HepG2 (cell line): ENCODE measurements around the gene ANO3. TPM values are rescaled to one million over a fixed set of nuclear protein-coding genes. Genes with fewer than 3 reads are reported as not detected.

ENCODE experiments used
- ATAC-seq: fragments of 200-7000 bp; cut with Tn5 transposase; 3 replicates; pipeline ENCODE4 v1.9.1; 2020; ENCODE audit warnings: mild to moderate bottlenecking, moderate library complexity
- BruUV-seq: library from RNA; stranded (reverse); fragments of 400-500 nt; replicated peaks from 2 replicates; lab custom pipeline; 2021; lab: Mats Ljungman, UMichigan
- CTCF ChIA-PET: fragments of 300-600 bp; formaldehyde crosslinking; extraction: SDS; loops from one replicate; lab custom pipeline; 2021; ENCODE audit warnings: low total read pairs, inconsistent platforms, low intra/inter-chr PET ratio; lab: Yijun Ruan, JAX
- POLR2A ChIA-PET: fragments of 350-600 bp; sonication (Branson Sonifier 250); formaldehyde crosslinking; loops from one replicate; lab custom pipeline; 2020; ENCODE audit warnings: antibody characterized with exemption, inconsistent platforms; lab: Yijun Ruan, JAX
- DNase-seq: peaks from one replicate; pipeline ENCODE4 v3.0.0-alpha.2; 2015; ENCODE audit warnings: low spot score
- FAIRE-seq: peaks from 3 replicates; lab custom pipeline; 2011; peaks lifted over from hg19 to GRCh38; lab: Jason Lieb, UNC
- H2AFZ ChIP-seq: one replicate; pipeline ENCODE4 v1.6.1; 2011; ENCODE audit warnings: low read length, inconsistent platforms
- H3K27ac ChIP-seq: fragments of 300-600 bp; 3 replicates; pipeline ENCODE4 v1.8.0; 2011; ENCODE audit warnings: mixed run types, mild to moderate bottlenecking, mixed read lengths, low read length, inconsistent platforms; ENCODE audit not compliant: insufficient read depth; ENCODE audit errors: extremely low read length
- H3K27me3 ChIP-seq, 2 experiments: fragments of 200-600 bp in 1 of 2; 2 replicates in 1 of 2; 3 replicates in 1 of 2; pipeline versions ENCODE4 v1.6.0 to v1.8.0; 2011; ENCODE audit warnings: low read length in 2 of 2, mild to moderate bottlenecking in 2 of 2, moderate library complexity in 2 of 2, inconsistent platforms in 1 of 2; ENCODE audit not compliant: insufficient read depth in 2 of 2, control insufficient read depth in 1 of 2
- H3K36me3 ChIP-seq, 2 experiments: fragments of 200-600 bp in 1 of 2; replicated peaks in 1 of 2; 2 replicates in 1 of 2; 3 replicates in 1 of 2; pipeline versions ENCODE4 v1.5.1 to v1.8.0; 2011; ENCODE audit warnings: low read length in 2 of 2, inconsistent platforms in 1 of 2; ENCODE audit not compliant: insufficient read depth in 2 of 2, control insufficient read depth in 1 of 2
- H3K4me1 ChIP-seq: 2 replicates; pipeline ENCODE4 v1.5.1; 2012; ENCODE audit warnings: low read length, inconsistent platforms; ENCODE audit not compliant: insufficient read depth
- H3K4me2 ChIP-seq: 2 replicates; pipeline ENCODE4 v1.6.0; 2011; ENCODE audit warnings: low read depth, low read length, inconsistent platforms
- H3K4me3 ChIP-seq, 3 experiments: fragments of 200-600 bp in 1 of 3; sonication (generic), shearing (Covaris generic) in 1 of 3; replicated peaks in 1 of 3; 2 replicates each; pipeline ENCODE4 v1.5.1; 2011 to 2016; ENCODE audit warnings: low read length in 3 of 3, inconsistent platforms in 2 of 3, low read depth in 2 of 3, mild to moderate bottlenecking in 2 of 3, control low read depth in 1 of 3, mixed read lengths in 1 of 3; ENCODE audit not compliant: insufficient read depth in 1 of 3
- H3K79me2 ChIP-seq: one replicate; pipeline ENCODE4 v1.6.1; 2011; ENCODE audit warnings: low read length, inconsistent platforms; ENCODE audit not compliant: insufficient read depth
- H3K9ac ChIP-seq: 2 replicates; pipeline ENCODE4 v1.6.0; 2011; ENCODE audit warnings: mild to moderate bottlenecking, low read depth, low read length, inconsistent platforms; ENCODE audit not compliant: insufficient read depth
- H3K9me3 ChIP-seq: 2 replicates; pipeline ENCODE4 v1.5.1; 2012; ENCODE audit warnings: mild to moderate bottlenecking, low read length
- H4K20me1 ChIP-seq: 2 replicates; pipeline ENCODE4 v1.6.0; 2011; ENCODE audit warnings: inconsistent platforms, mild to moderate bottlenecking, low read length, moderate library complexity; ENCODE audit not compliant: insufficient read depth
- ATRX ChIP-seq: sonication (generic); formaldehyde crosslinking; IDR thresholded peaks from 2 replicates; pipeline ENCODE4 v1.4.0; 2020; ENCODE audit warnings: missing genetic modification reagents, borderline replicate concordance
- CEBPG ChIP-seq: IDR thresholded peaks from 2 replicates; pipeline ENCODE4 v1.6.1; 2016
- DR1 ChIP-seq: sonication (generic); formaldehyde crosslinking; IDR thresholded peaks from 2 replicates; pipeline ENCODE4 v1.8.0; 2021; ENCODE audit warnings: mild to moderate bottlenecking, missing genetic modification reagents, inconsistent platforms
- KDM2A ChIP-seq: sonication (generic); formaldehyde crosslinking; IDR thresholded peaks from 2 replicates; pipeline ENCODE4 v1.4.0; 2020; ENCODE audit warnings: low read depth, missing genetic modification reagents, borderline replicate concordance
- MTA1 ChIP-seq: sonication (generic); formaldehyde crosslinking; IDR thresholded peaks from 2 replicates; pipeline ENCODE4 v1.4.0; 2020; ENCODE audit warnings: missing genetic modification reagents, mild to moderate bottlenecking, borderline replicate concordance
- SYNCRIP ChIP-seq: fragments of 200-400 bp; formaldehyde crosslinking; IDR thresholded peaks from 2 replicates; pipeline ENCODE4 v1.6.1; 2018; ENCODE audit warnings: mild to moderate bottlenecking, low read depth, low read length; ENCODE audit not compliant: insufficient read depth
- TBL1XR1 ChIP-seq: fragments of 150-350 bp; IDR thresholded peaks from 2 replicates; pipeline ENCODE4 v1.6.1; 2014; ENCODE audit warnings: borderline replicate concordance, low read length; ENCODE audit not compliant: partially characterized antibody
- ZFX ChIP-seq: sonication (generic); formaldehyde crosslinking; IDR thresholded peaks from 2 replicates; pipeline ENCODE4 v1.4.0; 2020; ENCODE audit warnings: mild to moderate bottlenecking, low read depth, missing genetic modification reagents, moderate library complexity
- ZNF317 ChIP-seq: sonication (generic); formaldehyde crosslinking; IDR thresholded peaks from 2 replicates; pipeline ENCODE4 v1.5.0; 2020; ENCODE audit warnings: mild to moderate bottlenecking, missing genetic modification reagents
- ZNF546 ChIP-seq: sonication (generic); formaldehyde crosslinking; conservative IDR thresholded peaks from 2 replicates; pipeline ENCODE4 v1.8.1; 2023; ENCODE audit warnings: mild to moderate bottlenecking, missing genetic modification reagents
- ZNF7 ChIP-seq: IDR thresholded peaks from 2 replicates; pipeline ENCODE4 v1.6.1; 2016; ENCODE audit warnings: missing biosample characterization, missing genetic modification reagents
- ZNF777 ChIP-seq: sonication (generic); formaldehyde crosslinking; IDR thresholded peaks from 2 replicates; pipeline ENCODE4 v1.4.0; 2020; ENCODE audit warnings: missing genetic modification reagents
- ZNF879 ChIP-seq: sonication (generic); formaldehyde crosslinking; IDR thresholded peaks from 2 replicates; pipeline ENCODE4 v1.8.1; 2023; ENCODE audit warnings: missing genetic modification reagents
- ZNF891 ChIP-seq: sonication (generic); formaldehyde crosslinking; IDR thresholded peaks from 2 replicates; pipeline ENCODE4 v1.5.0; 2020; ENCODE audit warnings: mild to moderate bottlenecking, missing genetic modification reagents
- WGBS: methylation state at CpG from one replicate; pipeline ENCODE4 v1.1.6; 2017; ENCODE audit warnings: low lambda C conversion rate; 5-methylcytosine and 5-hydroxymethylcytosine counted together
- in situ Hi-C: cut with HindIII; loops from 2 replicates; pipeline ENCODE4 v1.10.0; 2017; ENCODE audit warnings: low pct_unique_long_range_greater_than_20kb; ENCODE audit not compliant: extremely low pct_ligation_motif_present
- intact Hi-C: fragments of 100-400 bp; cut with micrococcal nuclease; formaldehyde crosslinking; loops from one replicate; pipeline ENCODE4 v1.10.0; 2022; ENCODE audit not compliant: unreplicated experiment
- polyA plus RNA-seq, 8 experiments: library from polyadenylated mRNA; depleted of rRNA in 3 of 8; stranded (reverse) in 7 of 8; unstranded in 1 of 8; fragments of >200 nt; fragmentation: Illumina TruSeq in 4 of 8; extraction: Trizol in 4 of 8; gene quantifications; 2 replicates each; pipeline versions ENCODE4 v1.2.1 to v1.2.3, GENCODE V29; 2011 to 2016; ENCODE audit warnings: low read depth in 4 of 8, missing spikeins in 1 of 8, mixed read lengths in 1 of 8; ENCODE audit not compliant: insufficient read depth in 1 of 8
- total RNA-seq, 5 experiments: library from RNA; depleted of rRNA; stranded (reverse); fragments of >200 nt; fragmentation: Illumina TruSeq; extraction: Trizol; gene quantifications; 2 replicates each; pipeline ENCODE4 v1.2.3, GENCODE V29; 2016; ENCODE audit warnings: low read depth in 1 of 5
- TF ChIP-seq, protein P1 (sequence below): IDR thresholded peaks from 2 replicates; pipeline ENCODE4 v1.6.1; 2016; ENCODE audit warnings: missing biosample characterization, missing genetic modification reagents, low read depth

The ANO3 gene
- total and polyA plus RNA-seq, 2 of the 13 experiments (the other 11 are each of a cell fraction or from before 2014, with no cell fraction given) = 0.17 to 0.44 TPM

DNA sequence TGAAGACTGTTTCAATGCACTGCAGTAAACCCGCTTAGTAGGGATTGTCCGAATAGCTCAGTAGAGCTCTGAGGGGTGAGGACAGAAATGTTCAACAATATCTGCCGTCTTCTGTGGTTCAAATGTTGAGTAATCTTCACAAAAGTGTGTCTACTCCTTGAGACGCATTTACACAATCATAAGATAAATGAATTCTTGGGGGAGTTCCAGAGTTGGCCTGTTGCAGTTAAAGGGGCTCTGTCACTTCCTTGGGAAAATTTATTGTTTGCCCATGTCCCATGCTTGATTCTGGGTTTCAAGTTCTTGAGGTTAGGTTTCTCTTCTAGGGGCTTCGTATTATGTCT is 614 bp downstream of the ANO3 start (continued):
- TF ChIP-seq ZNF891 (CRISPR knock-in tag) = no peak
- no peak for TF ChIP-seq ATRX (CRISPR knock-in tag)
- no peak for TF ChIP-seq ZNF777
- TF ChIP-seq KDM2A (CRISPR knock-in tag) = no peak
- no peak for TF ChIP-seq DR1 (CRISPR knock-in tag)
- TF ChIP-seq ZNF7 = no peak
- TF ChIP-seq ZNF317 = no peak
- TF ChIP-seq, all 625 proteins: peak for 0

DNA sequence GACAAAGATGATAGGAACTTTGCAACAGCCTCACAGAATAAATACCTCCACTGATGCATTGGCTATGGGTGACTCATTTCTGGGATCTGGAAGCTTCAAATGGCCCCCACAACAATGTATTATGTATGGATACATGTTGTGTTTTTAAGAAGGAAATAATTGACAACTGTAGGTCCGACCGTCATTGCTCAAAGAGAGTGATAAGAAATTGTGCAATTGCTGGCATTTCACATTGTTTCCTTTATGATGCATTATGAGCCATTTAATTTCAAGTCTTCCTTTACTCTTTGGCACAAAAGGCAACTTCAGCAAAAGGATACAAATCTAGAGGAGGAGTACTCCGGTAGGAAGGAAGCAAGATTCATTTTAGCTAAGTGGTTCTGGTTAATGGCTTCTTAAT is 2.0 kb downstream of the ANO3 start:
- Histone ChIP-seq H3K36me3 (no peaks in the 10 kb centered on the region), H3K4me3 (no peak overlapping the region), H3K27ac (no peak overlapping the region), H3K9ac (no peak overlapping the region), H2AFZ (no peak overlapping the region), H3K79me2 (no peaks in the 10 kb centered on the region), H3K4me2 (no peak overlapping the region), H3K9me3 (no peaks in the 10 kb centered on the region), H3K27me3 (no peaks in the 10 kb centered on the region; a peak in 1 of 5 replicates), H3K4me1 (no peaks in the 10 kb centered on the region), H4K20me1 (no peaks in the 10 kb centered on the region)
- WGBS = 1% methylated on average over 3 of the region's 3 CpGs
- in situ Hi-C loops = no loop called here
- no peak for FAIRE-seq
- intact Hi-C loops = no loop called here
- ChIA-PET POLR2A (no interaction called here), CTCF (no interaction called here)
- TF ChIP-seq TBL1XR1 (no peak), MTA1 (no peak), ZNF879 (CRISPR knock-in tag) (no peak), ZFX (CRISPR knock-in tag) (no peak), SYNCRIP (no peak), CEBPG (CRISPR knock-in tag) (no peak), ZNF546 (CRISPR knock-in tag) (no peak)
- TF ChIP-seq, protein P1, sequence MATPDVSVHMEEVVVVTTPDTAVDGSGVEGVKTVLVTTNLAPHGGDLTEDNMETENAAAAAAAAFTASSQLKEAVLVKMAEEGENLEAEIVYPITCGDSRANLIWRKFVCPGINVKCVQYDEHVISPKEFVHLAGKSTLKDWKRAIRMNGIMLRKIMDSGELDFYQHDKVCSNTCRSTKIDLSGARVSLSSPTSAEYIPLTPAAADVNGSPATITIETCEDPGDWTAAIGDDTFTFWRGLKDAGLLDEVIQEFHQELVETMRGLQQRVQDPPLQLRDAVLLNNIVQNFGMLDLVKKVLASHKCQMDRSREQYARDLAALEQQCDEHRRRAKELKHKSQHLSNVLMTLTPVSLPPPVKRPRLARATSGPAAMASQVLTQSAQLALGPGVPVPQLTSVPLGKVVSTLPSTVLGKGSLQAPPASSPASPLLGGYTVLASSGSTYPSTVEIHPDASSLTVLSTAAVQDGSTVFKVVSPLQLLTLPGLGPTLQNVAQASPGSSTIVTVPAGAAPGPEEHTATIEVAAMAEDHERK (CRISPR knock-in tag) = no peak
- BruUV-seq = no TSS peak
- no peak for ATAC-seq
- no peak for DNase-seq
